Measurements from ENCODE around the gene PCDH17.

DNA sequence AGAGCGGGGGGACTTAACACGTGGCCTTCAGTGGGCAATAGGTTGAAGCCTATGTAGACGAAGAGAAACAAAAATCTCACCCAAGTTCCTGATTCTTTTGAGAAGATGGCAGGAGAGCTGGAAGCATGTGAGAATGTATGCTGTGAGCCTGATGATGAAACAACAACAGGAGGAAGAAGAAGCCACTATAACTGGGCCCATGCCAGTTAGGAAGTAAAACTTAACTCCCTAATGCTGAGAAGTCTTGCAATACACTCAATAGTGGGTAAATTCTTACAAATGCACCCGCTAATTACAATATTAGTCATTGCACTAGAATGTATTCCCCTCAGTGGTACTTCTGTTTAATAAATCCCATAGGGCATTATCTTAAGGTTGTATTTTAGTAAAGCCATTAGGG lies 9.1 kb downstream of the PCDH17 start:
- TF ChIP-seq YY1 (IDR thresholded peaks at IDR 0.05; ENCODE audit: insufficient read depth, insufficient read length) (no peak), ZNF274 (IDR thresholded peaks at IDR 0.05; ENCODE audit: low read depth, low read length) (no peak)
